ENCODE data around the gene LMTK3.

Gene LMTK3

GRCh38 chr19:48481846-48482639, 29.6 kb downstream of the LMTK3 start:
- Mint-ChIP-seq H3K9me3 (no peaks in the 10 kb centered on the region), H3K27ac (peak overlapping the region; percentile 92), H3K4me1 (peaks cover 57% of the 10 kb centered on the region), H3K4me3 (no peak overlapping the region), H3K27me3 (ENCODE audit: low read depth, poor library complexity) (peaks cover 9% of the 10 kb centered on the region), H3K36me3 (ENCODE audit: low read depth) (peaks cover 46% of the 10 kb centered on the region)
- TF ChIP-seq CTCF (IDR thresholded peaks at IDR 0.05) = no peak
- DNase-seq = no peak

GRCh38 chr19:48480558-48481500, 30.8 kb downstream of the LMTK3 start:
- no peak for TF ChIP-seq CTCF (IDR thresholded peaks at IDR 0.05)
- no peak for DNase-seq
- Mint-ChIP-seq H3K4me3 (no peak overlapping the region), H3K27ac (peak overlapping the region; percentile 92), H3K27me3 (ENCODE audit: low read depth, poor library complexity) (peaks cover 9% of the 10 kb centered on the region), H3K36me3 (ENCODE audit: low read depth) (peaks cover 47% of the 10 kb centered on the region), H3K9me3 (no peaks in the 10 kb centered on the region), H3K4me1 (peaks cover 56% of the 10 kb centered on the region)

GRCh38 chr19:48480183-48480557, 31.5 kb downstream of the LMTK3 start:
- H3K9me3 Mint-ChIP-seq = no peaks in the 10 kb centered on the region
- H3K27ac Mint-ChIP-seq = no peak overlapping the region
- H3K4me3 Mint-ChIP-seq = no peak overlapping the region
- TF ChIP-seq CTCF (IDR thresholded peaks at IDR 0.05) = no peak
- DNase-seq = no peak
- H3K27me3 Mint-ChIP-seq (ENCODE audit: low read depth, poor library complexity) = peaks cover 9% of the 10 kb centered on the region
- peaks cover 58% of the 10 kb centered on the region for H3K4me1 Mint-ChIP-seq
- H3K36me3 Mint-ChIP-seq (ENCODE audit: low read depth) = peaks cover 54% of the 10 kb centered on the region

GRCh38 chr19:48479686-48480085, 31.9 kb downstream of the LMTK3 start:
- Mint-ChIP-seq H3K36me3 (ENCODE audit: low read depth) (peaks cover 56% of the 10 kb centered on the region), H3K27ac (peak overlapping the region; percentile 97), H3K27me3 (ENCODE audit: low read depth, poor library complexity) (peaks cover 9% of the 10 kb centered on the region), H3K4me3 (no peak overlapping the region), H3K4me1 (peaks cover 53% of the 10 kb centered on the region), H3K9me3 (no peaks in the 10 kb centered on the region)
- DNase-seq = no peak
- no peak for TF ChIP-seq CTCF (IDR thresholded peaks at IDR 0.05)

- peaks cover 55% of the 10 kb centered on the region for H3K36me3 Mint-ChIP-seq (ENCODE audit: low read depth)
- H3K27me3 Mint-ChIP-seq (ENCODE audit: low read depth, poor library complexity) = peaks cover 6% of the 10 kb centered on the region
- H3K4me3 Mint-ChIP-seq = no peak overlapping the region
- H3K9me3 Mint-ChIP-seq = no peaks in the 10 kb centered on the region
- H3K27ac Mint-ChIP-seq = peak overlapping the region; percentile 97
- no peak for DNase-seq
- H3K4me1 Mint-ChIP-seq = peaks cover 47% of the 10 kb centered on the region
- no peak for TF ChIP-seq CTCF (IDR thresholded peaks at IDR 0.05)
Measured at GRCh38 chr19:48478339-48479256, 33.0 kb downstream of the LMTK3 start.

Data from nephron progenitor cell (in vitro differentiated cells).